Measurements from ENCODE around the gene STAT5B.
"Not testable (repeated sequence)": the region's sequence is repeated elsewhere in the genome, so short reads cannot be mapped to it uniquely, and the experiment has no call there.

Gene STAT5B

DNA sequence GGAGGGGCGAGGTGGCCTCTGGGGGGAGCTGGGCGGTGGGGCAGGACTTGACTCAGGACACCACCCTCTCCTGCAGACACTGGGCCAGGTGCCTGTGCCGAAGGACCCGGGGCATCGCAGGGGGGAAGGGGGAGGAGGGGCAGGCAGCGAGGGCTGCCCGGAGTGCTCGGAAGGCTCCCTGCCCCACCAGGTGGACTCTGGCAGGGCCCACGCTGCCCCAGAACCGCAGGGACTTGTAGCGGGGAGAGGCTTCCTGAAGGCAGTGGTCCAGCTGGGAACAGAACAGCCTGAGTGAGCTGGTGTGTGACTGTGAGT lies 86.6 kb downstream of the STAT5B start (continued):
- TF ChIP-seq, protein P1, sequence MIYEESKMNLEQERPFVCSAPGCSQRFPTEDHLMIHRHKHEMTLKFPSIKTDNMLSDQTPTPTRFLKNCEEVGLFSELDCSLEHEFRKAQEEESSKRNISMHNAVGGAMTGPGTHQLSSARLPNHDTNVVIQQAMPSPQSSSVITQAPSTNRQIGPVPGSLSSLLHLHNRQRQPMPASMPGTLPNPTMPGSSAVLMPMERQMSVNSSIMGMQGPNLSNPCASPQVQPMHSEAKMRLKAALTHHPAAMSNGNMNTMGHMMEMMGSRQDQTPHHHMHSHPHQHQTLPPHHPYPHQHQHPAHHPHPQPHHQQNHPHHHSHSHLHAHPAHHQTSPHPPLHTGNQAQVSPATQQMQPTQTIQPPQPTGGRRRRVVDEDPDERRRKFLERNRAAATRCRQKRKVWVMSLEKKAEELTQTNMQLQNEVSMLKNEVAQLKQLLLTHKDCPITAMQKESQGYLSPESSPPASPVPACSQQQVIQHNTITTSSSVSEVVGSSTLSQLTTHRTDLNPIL (CRISPR knock-in tag; IDR thresholded peaks at IDR 0.05; ENCODE audit: low read depth): no peak

DNA sequence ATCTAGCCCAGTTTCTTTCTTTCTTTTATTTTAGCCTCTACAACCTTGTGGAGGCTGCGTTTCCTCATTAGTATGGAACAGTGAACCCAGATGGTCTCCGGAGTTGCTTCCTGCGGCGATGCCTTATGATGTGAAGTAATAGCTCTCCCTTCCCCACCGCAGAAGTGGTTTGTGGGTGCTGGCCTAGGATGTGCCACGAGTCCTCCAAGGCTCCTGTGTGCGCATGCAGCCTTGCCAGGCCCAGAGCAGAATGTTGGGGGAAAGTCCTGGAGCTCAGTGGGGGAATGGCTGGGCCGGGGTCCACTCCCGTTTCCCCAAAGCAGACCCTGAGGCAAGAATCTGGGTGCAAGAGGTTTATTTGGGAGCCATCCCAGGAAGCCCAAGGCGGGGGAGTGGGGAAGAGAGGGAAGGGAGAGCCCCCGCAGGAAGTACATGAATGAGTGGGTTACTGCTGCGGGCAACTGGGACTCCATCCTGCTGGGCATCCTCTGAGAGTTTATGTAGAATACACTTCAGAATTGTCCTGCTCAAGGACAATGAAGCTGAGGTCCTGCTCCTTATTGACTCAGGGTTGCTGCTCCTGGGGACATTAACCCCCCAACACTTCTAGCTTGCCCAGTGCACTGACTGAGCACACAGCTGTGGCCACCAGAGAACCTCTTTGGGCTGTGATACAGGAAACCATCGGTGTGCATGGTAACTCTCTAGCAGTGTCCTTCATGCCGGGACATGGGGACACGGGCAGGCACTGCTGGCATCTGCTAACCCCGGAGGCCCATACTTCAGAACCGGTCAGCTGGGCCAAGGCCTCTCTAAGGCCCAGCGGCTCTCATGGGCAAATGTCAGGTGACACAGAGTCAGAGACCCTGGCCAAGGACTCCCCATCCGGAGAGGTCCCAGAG lies 87.2 kb downstream of the STAT5B start:
- TF ChIP-seq ZFP30 (CRISPR knock-in tag; IDR thresholded peaks at IDR 0.05) (no peak), TOX (CRISPR knock-in tag; IDR thresholded peaks at IDR 0.05; ENCODE audit: borderline replicate concordance) (no peak), ZC3H10 (CRISPR knock-in tag; IDR thresholded peaks at IDR 0.05) (no peak), CSDC2 (CRISPR knock-in tag; IDR thresholded peaks at IDR 0.05) (no peak), GLIS3 (CRISPR knock-in tag; IDR thresholded peaks at IDR 0.05) (no peak), ZFP3 (CRISPR knock-in tag; IDR thresholded peaks at IDR 0.05) (no peak), BACH2 (CRISPR knock-in tag; IDR thresholded peaks at IDR 0.05; ENCODE audit: borderline replicate concordance) (no peak), TCF4 (CRISPR knock-in tag; IDR thresholded peaks at IDR 0.05; ENCODE audit: borderline replicate concordance) (no peak), ZNF565 (CRISPR knock-in tag; conservative IDR thresholded peaks at IDR 0.05; ENCODE audit: low read depth) (no peak), ESRRG (CRISPR knock-in tag; IDR thresholded peaks at IDR 0.05) (no peak), ZNF8 (CRISPR knock-in tag; IDR thresholded peaks at IDR 0.05) (no peak), SNAI2 (CRISPR knock-in tag; IDR thresholded peaks at IDR 0.05) (no peak), PPARA (CRISPR knock-in tag; IDR thresholded peaks at IDR 0.05; ENCODE audit: borderline replicate concordance) (no peak), RARB (CRISPR knock-in tag; IDR thresholded peaks at IDR 0.05) (no peak)
- TF ChIP-seq, protein P2, sequence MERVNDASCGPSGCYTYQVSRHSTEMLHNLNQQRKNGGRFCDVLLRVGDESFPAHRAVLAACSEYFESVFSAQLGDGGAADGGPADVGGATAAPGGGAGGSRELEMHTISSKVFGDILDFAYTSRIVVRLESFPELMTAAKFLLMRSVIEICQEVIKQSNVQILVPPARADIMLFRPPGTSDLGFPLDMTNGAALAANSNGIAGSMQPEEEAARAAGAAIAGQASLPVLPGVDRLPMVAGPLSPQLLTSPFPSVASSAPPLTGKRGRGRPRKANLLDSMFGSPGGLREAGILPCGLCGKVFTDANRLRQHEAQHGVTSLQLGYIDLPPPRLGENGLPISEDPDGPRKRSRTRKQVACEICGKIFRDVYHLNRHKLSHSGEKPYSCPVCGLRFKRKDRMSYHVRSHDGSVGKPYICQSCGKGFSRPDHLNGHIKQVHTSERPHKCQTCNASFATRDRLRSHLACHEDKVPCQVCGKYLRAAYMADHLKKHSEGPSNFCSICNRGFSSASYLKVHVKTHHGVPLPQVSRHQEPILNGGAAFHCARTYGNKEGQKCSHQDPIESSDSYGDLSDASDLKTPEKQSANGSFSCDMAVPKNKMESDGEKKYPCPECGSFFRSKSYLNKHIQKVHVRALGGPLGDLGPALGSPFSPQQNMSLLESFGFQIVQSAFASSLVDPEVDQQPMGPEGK (CRISPR knock-in tag; IDR thresholded peaks at IDR 0.05; ENCODE audit: borderline replicate concordance): no peak
- TF ChIP-seq, protein P1 (CRISPR knock-in tag; IDR thresholded peaks at IDR 0.05; ENCODE audit: low read depth): no peak
- TF ChIP-seq, protein P3, sequence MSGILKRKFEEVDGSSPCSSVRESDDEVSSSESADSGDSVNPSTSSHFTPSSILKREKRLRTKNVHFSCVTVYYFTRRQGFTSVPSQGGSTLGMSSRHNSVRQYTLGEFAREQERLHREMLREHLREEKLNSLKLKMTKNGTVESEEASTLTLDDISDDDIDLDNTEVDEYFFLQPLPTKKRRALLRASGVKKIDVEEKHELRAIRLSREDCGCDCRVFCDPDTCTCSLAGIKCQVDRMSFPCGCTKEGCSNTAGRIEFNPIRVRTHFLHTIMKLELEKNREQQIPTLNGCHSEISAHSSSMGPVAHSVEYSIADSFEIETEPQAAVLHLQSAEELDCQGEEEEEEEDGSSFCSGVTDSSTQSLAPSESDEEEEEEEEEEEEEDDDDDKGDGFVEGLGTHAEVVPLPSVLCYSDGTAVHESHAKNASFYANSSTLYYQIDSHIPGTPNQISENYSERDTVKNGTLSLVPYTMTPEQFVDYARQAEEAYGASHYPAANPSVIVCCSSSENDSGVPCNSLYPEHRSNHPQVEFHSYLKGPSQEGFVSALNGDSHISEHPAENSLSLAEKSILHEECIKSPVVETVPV (CRISPR knock-in tag; IDR thresholded peaks at IDR 0.05): no peak
- TF ChIP-seq, protein P4, sequence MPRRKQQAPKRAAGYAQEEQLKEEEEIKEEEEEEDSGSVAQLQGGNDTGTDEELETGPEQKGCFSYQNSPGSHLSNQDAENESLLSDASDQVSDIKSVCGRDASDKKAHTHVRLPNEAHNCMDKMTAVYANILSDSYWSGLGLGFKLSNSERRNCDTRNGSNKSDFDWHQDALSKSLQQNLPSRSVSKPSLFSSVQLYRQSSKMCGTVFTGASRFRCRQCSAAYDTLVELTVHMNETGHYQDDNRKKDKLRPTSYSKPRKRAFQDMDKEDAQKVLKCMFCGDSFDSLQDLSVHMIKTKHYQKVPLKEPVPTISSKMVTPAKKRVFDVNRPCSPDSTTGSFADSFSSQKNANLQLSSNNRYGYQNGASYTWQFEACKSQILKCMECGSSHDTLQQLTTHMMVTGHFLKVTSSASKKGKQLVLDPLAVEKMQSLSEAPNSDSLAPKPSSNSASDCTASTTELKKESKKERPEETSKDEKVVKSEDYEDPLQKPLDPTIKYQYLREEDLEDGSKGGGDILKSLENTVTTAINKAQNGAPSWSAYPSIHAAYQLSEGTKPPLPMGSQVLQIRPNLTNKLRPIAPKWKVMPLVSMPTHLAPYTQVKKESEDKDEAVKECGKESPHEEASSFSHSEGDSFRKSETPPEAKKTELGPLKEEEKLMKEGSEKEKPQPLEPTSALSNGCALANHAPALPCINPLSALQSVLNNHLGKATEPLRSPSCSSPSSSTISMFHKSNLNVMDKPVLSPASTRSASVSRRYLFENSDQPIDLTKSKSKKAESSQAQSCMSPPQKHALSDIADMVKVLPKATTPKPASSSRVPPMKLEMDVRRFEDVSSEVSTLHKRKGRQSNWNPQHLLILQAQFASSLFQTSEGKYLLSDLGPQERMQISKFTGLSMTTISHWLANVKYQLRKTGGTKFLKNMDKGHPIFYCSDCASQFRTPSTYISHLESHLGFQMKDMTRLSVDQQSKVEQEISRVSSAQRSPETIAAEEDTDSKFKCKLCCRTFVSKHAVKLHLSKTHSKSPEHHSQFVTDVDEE (CRISPR knock-in tag; IDR thresholded peaks at IDR 0.05): no peak
- TF ChIP-seq, protein P5, sequence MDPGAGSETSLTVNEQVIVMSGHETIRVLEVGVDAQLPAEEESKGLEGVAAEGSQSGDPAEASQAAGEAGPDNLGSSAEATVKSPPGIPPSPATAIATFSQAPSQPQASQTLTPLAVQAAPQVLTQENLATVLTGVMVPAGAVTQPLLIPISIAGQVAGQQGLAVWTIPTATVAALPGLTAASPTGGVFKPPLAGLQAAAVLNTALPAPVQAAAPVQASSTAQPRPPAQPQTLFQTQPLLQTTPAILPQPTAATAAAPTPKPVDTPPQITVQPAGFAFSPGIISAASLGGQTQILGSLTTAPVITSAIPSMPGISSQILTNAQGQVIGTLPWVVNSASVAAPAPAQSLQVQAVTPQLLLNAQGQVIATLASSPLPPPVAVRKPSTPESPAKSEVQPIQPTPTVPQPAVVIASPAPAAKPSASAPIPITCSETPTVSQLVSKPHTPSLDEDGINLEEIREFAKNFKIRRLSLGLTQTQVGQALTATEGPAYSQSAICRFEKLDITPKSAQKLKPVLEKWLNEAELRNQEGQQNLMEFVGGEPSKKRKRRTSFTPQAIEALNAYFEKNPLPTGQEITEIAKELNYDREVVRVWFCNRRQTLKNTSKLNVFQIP (CRISPR knock-in tag; IDR thresholded peaks at IDR 0.05; ENCODE audit: borderline replicate concordance, low read depth): no peak
- ATAC-seq: no peak

DNA sequence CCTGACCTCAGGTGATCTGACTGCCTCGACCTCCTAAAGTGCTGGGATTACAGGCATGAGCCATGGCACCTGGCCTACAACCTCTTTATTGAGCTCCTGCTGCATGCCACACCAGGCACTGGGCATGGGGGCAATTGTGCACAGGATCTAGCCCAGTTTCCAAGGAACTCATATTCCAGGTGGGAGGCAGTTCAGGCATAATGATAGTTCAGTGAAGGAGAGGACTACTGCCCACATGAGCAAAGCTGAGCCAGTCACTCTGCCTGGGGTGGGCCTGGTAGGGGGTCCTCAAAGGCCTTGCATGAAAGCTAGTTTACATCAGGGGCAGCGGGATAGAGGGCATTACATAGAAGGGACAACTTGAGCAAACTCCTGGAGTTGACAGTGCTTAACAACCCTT lies 88.4 kb downstream of the STAT5B start:
- no peak for ATAC-seq
- TF ChIP-seq SNAI2 (CRISPR knock-in tag; IDR thresholded peaks at IDR 0.05) (no peak), BACH2 (CRISPR knock-in tag; IDR thresholded peaks at IDR 0.05; ENCODE audit: borderline replicate concordance) (no peak), ISL1 (CRISPR knock-in tag; IDR thresholded peaks at IDR 0.05) (no peak), ZNF8 (CRISPR knock-in tag; IDR thresholded peaks at IDR 0.05) (no peak), ZNF70 (CRISPR knock-in tag; IDR thresholded peaks at IDR 0.05) (no peak), ZNF565 (CRISPR knock-in tag; conservative IDR thresholded peaks at IDR 0.05; ENCODE audit: low read depth) (no peak), ZC3H10 (CRISPR knock-in tag; IDR thresholded peaks at IDR 0.05) (no peak)
- TF ChIP-seq, protein P1 (CRISPR knock-in tag; IDR thresholded peaks at IDR 0.05; ENCODE audit: low read depth): no peak
- TF ChIP-seq, protein P2 (CRISPR knock-in tag; IDR thresholded peaks at IDR 0.05; ENCODE audit: borderline replicate concordance): no peak

DNA sequence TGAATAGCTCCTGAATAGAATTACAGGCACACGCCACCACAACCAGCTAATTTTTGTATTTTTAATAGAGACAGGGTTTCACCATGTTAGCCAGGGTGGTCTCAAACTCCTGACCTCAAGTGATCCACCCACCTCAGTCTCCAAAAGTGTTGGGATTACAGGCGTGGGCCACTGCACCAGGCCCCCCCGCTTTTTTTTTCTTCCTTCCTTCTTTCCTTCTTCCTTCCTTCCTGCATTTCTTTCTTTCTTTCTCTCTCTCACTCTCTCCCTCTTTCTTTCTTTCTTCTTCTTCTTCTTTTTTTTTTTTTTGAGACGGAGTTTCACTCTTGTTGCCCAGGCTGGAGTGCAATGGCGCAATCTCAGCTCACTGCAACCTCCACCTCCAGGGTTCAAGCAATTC lies 90.0 kb downstream of the STAT5B start:
- not testable (repeated sequence) for ATAC-seq

All from SK-N-SH treated with all-trans-retinoic acid at 6 μM for 48 hours (cell line).